RWPE2 (cell line): ENCODE data around the gene STK11.

Experiments
- ATAC-seq: fragments of 200-7000 bp; cut with Tn5 transposase; 3 replicates; pipeline ENCODE4 v1.9.1; 2021; ENCODE audit warnings: low read depth
- DNase-seq: peaks from one replicate; pipeline ENCODE4 v3.0.0-alpha.2; 2020; ENCODE audit warnings: low spot score
- H3K27ac ChIP-seq: fragments of 450-650 bp; 2 replicates; pipeline ENCODE4 v1.5.1; 2017; ENCODE audit warnings: mild to moderate bottlenecking; ENCODE audit not compliant: poor library complexity, severe bottlenecking
- H3K27me3 ChIP-seq: fragments of 250-450 bp; sonication (Bioruptor Pico); 2 replicates; pipeline ENCODE4 v1.5.1; 2021; ENCODE audit warnings: mild to moderate bottlenecking, moderate library complexity; ENCODE audit not compliant: insufficient read depth, poor library complexity, severe bottlenecking
- H3K36me3 ChIP-seq: fragments of 250-450 bp; sonication (Bioruptor Pico); 2 replicates; pipeline ENCODE4 v1.5.1; 2020; ENCODE audit warnings: low read depth, mild to moderate bottlenecking, moderate library complexity
- H3K4me1 ChIP-seq: fragments of 250-450 bp; sonication (Bioruptor Pico); 2 replicates; pipeline ENCODE4 v1.5.1; 2021; ENCODE audit warnings: mild to moderate bottlenecking, moderate library complexity; ENCODE audit not compliant: insufficient read depth, poor library complexity, severe bottlenecking
- H3K4me3 ChIP-seq: fragments of 250-450 bp; sonication (Bioruptor Pico); 2 replicates; pipeline ENCODE4 v1.5.1; 2021; ENCODE audit warnings: mild to moderate bottlenecking, moderate library complexity; ENCODE audit not compliant: severe bottlenecking
- H3K9me3 ChIP-seq: fragments of 250-450 bp; sonication (Bioruptor Pico); 2 replicates; pipeline ENCODE4 v1.5.1; 2021; ENCODE audit warnings: mild to moderate bottlenecking, moderate library complexity; ENCODE audit not compliant: severe bottlenecking
- CTCF ChIP-seq: fragments of 450-650 bp; IDR thresholded peaks from one replicate; pipeline ENCODE4 v1.5.1; 2017; ENCODE audit warnings: mild to moderate bottlenecking, moderate library complexity; ENCODE audit not compliant: poor library complexity, severe bottlenecking

The STK11 gene

GRCh38 chr19:1173845-1174809 lies 31.5 kb upstream of the STK11 start, which contains the start of gene SBNO2:
SBNO2 (minus strand) TSS chr19:1174268; CDS start chr19:1154276, 19,992 bp downstream.
- Histone ChIP-seq H3K4me3 (peak within 1 kb of the TSS; percentile 49), H3K27ac (peak within 1 kb of the TSS; percentile 95), H3K36me3 (0 out of 2 replicates have a peak, but pooled peaks cover 5% of the 10 kb centered on the region), H3K27me3 (no peaks in the 10 kb centered on the region), H3K4me1 (peaks cover 39% of the 10 kb centered on the region), H3K9me3 (no peaks in the 10 kb centered on the region)
- DNase-seq (no peak), ATAC-seq (no peak)
- no peak for TF ChIP-seq CTCF

- H3K36me3 ChIP-seq = no peaks in the 10 kb centered on the region
- H3K9me3 ChIP-seq = no peaks in the 10 kb centered on the region
- peak overlapping the region; percentile 95 for H3K27ac ChIP-seq
- H3K4me1 ChIP-seq = peaks cover 41% of the 10 kb centered on the region
- H3K27me3 ChIP-seq = no peaks in the 10 kb centered on the region
- peak; percentile 94 for DNase-seq
- H3K4me3 ChIP-seq = peak overlapping the region; percentile 3
- peak; percentile 77 for ATAC-seq
- no peak for TF ChIP-seq CTCF
These were observed 28.1 kb upstream of the STK11 start for GRCh38 chr19:1177322-1178114.

GRCh38 chr19:1181606-1182005 lies 24.0 kb upstream of the STK11 start:
- DNase-seq (no peak), ATAC-seq (no peak)
- H3K9me3 ChIP-seq = no peaks in the 10 kb centered on the region
- H3K27me3 ChIP-seq = no peaks in the 10 kb centered on the region
- no peak for TF ChIP-seq CTCF
- peak overlapping the region; percentile 95 for H3K27ac ChIP-seq
- peaks cover 51% of the 10 kb centered on the region for H3K4me1 ChIP-seq
- no peak overlapping the region for H3K4me3 ChIP-seq
- no peaks in the 10 kb centered on the region for H3K36me3 ChIP-seq

- DNase-seq (no peak), ATAC-seq (no peak)
- no peaks in the 10 kb centered on the region for H3K36me3 ChIP-seq
- H3K27me3 ChIP-seq = no peaks in the 10 kb centered on the region
- H3K4me3 ChIP-seq = no peak overlapping the region
- H3K27ac ChIP-seq = peak overlapping the region; percentile 95
- no peak for TF ChIP-seq CTCF
- peaks cover 46% of the 10 kb centered on the region for H3K4me1 ChIP-seq
- no peaks in the 10 kb centered on the region for H3K9me3 ChIP-seq
These were observed 23.5 kb upstream of the STK11 start for GRCh38 chr19:1182068-1182467.
